NCI-H526 (cell line): Measurements from ENCODE around the gene SEC61A1.

Experiments used
- DNase-seq, 2 experiments: peaks; one replicate each; lab custom pipeline; 2025; lab: John Stamatoyannopoulos, UW

SEC61A1 gene

DNA sequence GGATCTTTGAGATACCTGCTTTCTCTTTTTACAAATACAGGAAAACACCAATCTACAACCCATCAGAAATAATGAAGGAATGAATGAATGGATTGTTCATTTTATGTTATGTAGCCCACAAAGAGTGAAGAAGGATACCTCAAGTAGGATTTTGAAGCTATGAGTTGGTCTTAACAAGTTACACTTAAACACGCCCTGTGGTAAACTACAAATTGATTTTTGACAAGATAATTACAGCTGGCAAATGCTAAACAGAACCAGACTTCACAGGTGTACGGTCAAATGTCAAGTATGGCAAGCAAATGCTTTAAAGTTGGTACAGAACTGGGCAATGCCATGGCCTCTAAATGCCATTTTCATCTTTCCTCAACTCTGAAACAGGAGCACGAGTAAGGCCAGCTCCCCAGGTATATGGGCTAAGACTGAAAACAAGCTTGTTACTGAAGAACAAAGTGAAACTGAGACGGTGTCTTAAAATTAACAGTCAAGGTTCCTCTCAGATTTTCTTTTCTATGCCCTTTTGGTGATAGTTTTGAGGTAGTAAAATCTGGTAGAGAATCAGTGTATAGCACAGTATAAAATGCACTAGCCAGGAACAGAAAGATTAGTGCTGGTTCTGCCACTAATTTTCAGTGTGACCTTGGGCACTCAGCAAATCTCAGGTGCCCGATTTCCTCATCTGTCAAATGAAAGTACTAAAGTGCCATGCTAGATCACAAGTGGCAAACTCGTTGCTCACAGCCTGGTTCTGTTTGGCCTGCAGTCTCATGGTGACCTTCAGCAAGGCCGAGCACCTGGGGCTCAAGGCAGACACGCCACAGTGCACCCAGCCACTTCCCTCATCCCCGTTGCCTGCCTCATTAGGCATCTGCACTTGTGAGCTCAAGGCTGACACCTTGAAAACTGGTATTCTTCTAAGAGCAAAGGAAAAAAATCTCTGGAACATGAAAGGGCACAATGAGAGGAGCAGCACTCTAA is 61.9 kb downstream of the SEC61A1 start:
- no peak for DNase-seq
